HG03060 (cell line): Measurements from ENCODE around the gene KLHL10.

Source experiments
- ATAC-seq: cut with Tn5 transposase; IDR thresholded peaks from one replicate; pipeline ENCODE4 v1.9.1; 2021; ENCODE audit warnings: low read depth, moderate number of reproducible peaks; ENCODE audit not compliant: unreplicated experiment

KLHL10 gene

GRCh38 chr17:41892021-41892376 lies 54.4 kb downstream of the KLHL10 start:
- ATAC-seq, result no peak

GRCh38 chr17:41893384-41893783 lies 55.8 kb downstream of the KLHL10 start:
- ATAC-seq, result no peak

DNA sequence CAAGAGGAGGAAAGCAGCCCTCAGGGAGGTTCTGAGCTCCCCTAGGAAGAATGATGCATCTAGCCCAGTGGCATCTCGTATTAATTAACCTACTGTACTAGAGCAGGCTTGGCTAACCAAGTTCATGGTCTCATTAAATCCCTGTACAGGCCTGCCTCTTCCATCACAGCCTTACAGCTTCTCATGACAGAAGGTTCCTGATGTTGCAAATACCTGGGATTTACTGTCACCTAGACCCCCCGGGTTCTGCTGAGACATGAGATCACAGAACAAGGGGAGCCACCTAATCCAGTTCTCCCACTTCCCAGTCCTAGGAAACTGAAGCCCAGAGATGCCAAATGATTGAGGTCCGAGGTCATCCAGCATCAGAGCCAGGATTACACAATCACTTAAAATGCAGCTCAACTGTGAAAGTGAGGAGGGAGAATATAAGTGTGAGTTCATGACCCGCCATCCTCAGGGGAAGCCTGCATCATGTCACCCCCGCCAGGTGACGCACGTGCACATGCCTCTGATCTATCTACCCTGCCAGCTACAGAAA lies 57.2 kb downstream of the KLHL10 start:
- no peak for ATAC-seq

DNA sequence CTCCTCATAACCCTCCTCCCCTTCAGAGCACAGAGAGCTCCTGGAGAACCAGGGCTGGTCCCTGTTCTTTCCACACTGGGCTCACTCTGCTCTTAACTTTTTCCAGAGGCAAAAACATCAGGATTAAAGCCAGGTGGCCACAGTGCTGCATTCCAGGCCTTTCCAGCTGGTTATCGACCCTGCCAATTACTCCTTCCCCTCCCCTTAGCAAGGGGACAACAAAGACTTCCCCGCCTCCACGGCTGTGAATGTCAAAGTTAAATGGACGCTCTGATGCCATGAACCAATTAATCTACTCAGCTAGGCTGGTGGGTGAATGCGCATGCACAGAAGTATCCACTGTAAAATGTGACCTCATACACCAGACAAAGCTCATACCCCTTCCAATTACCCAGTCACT lies 58.0 kb downstream of the KLHL10 start:
- no peak for ATAC-seq

DNA sequence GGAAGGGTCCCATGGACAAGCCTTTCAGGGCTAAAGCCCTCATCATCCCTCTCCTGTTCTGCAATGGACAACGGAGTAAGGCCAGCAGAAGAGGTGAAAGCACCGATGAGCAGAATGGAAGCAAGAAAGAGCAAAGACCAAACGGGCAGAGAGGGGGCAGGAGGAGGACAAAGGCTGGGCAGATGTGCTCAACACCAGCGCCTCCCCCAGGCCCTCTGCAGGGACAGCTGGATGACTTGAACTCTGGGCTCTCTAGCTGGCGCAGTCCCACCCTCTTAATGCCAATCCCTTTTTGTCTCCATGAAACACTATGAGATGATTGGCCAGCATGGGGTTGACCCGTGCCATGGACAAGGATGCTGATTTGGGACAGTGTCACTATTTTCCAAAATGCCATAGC lies 59.1 kb downstream of the KLHL10 start:
- no peak for ATAC-seq
